GM23338 (cell line): ENCODE results near the gene PLA2G2A. TPM values are rescaled to one million over a fixed set of nuclear protein-coding genes. Genes with fewer than 3 reads are reported as not detected.

Experiments used
- ATAC-seq: fragments of 200-7000 bp; cut with Tn5 transposase; 3 replicates; pipeline ENCODE4 v1.9.1; 2020
- DNase-seq: peaks from one replicate; pipeline ENCODE4 v3.0.0-alpha.2; 2015; ENCODE audit warnings: low spot score
- H2AFZ ChIP-seq: fragments of 200-600 bp; sonication (generic); 2 replicates; pipeline ENCODE4 v1.8.0; 2016; ENCODE audit warnings: antibody characterized with exemption, mild to moderate bottlenecking, moderate library complexity
- H3F3A ChIP-seq: fragments of 200-600 bp; sonication (generic); replicated peaks from 2 replicates; pipeline ENCODE4 v1.8.0; 2017; ENCODE audit warnings: antibody characterized with exemption, mixed run types, low read depth
- H3K27ac ChIP-seq: fragments of 200-600 bp; sonication (generic); 2 replicates; pipeline ENCODE4 v1.6.1; 2016; ENCODE audit warnings: low read depth
- H3K27me3 ChIP-seq: fragments of 200-600 bp; sonication (generic); 2 replicates; pipeline ENCODE4 v1.8.0; 2016; ENCODE audit warnings: mild to moderate bottlenecking, mixed run types, moderate library complexity; ENCODE audit not compliant: insufficient read depth
- H3K36me3 ChIP-seq: fragments of 200-600 bp; sonication (generic); 2 replicates; pipeline ENCODE4 v1.8.0; 2016; ENCODE audit warnings: mild to moderate bottlenecking; ENCODE audit not compliant: insufficient read depth
- H3K4me1 ChIP-seq: fragments of 200-600 bp; sonication (generic); 2 replicates; pipeline ENCODE4 v1.8.0; 2016; ENCODE audit warnings: mild to moderate bottlenecking, moderate library complexity; ENCODE audit not compliant: insufficient read depth
- H3K4me2 ChIP-seq: fragments of 200-600 bp; sonication (generic); 2 replicates; pipeline ENCODE4 v1.7.1; 2017; ENCODE audit warnings: mixed run types
- H3K4me3 ChIP-seq: fragments of 200-600 bp; sonication (generic); 2 replicates; pipeline ENCODE4 v1.6.1; 2016; ENCODE audit warnings: mixed run types
- H3K79me2 ChIP-seq: fragments of 200-600 bp; sonication (generic); replicated peaks from 2 replicates; pipeline ENCODE4 v1.8.0; 2017; ENCODE audit warnings: mild to moderate bottlenecking; ENCODE audit not compliant: insufficient read depth
- H3K9me2 ChIP-seq: fragments of 200-600 bp; sonication (generic); 2 replicates; pipeline ENCODE4 v1.8.0; 2017; ENCODE audit not compliant: insufficient read depth
- H4K20me1 ChIP-seq: fragments of 200-600 bp; sonication (generic); replicated peaks from 2 replicates; pipeline ENCODE4 v1.8.0; 2017; ENCODE audit warnings: mild to moderate bottlenecking; ENCODE audit not compliant: insufficient read depth
- H3K27ac Mint-ChIP-seq: 2 replicates; pipeline ENCODE4 v1.8.0; 2020; ENCODE audit warnings: inconsistent platforms, mild to moderate bottlenecking, moderate library complexity, mixed read lengths
- H3K27me3 Mint-ChIP-seq: 3 replicates; pipeline ENCODE4 v1.8.0; 2022; ENCODE audit warnings: low read depth, mild to moderate bottlenecking, moderate library complexity, mixed read lengths, inconsistent platforms; ENCODE audit not compliant: insufficient read depth, poor library complexity
- H3K36me3 Mint-ChIP-seq: 3 replicates; pipeline ENCODE4 v1.8.0; 2021; ENCODE audit warnings: low read depth, mild to moderate bottlenecking, inconsistent platforms, moderate library complexity, mixed read lengths
- H3K4me1 Mint-ChIP-seq: 3 replicates; pipeline ENCODE4 v1.8.0; 2020; ENCODE audit warnings: mild to moderate bottlenecking, inconsistent platforms, mixed read lengths
- H3K4me3 Mint-ChIP-seq: 3 replicates; pipeline ENCODE4 v1.8.0; 2021; ENCODE audit warnings: moderate library complexity, mild to moderate bottlenecking, inconsistent platforms, mixed read lengths
- H3K9me3 Mint-ChIP-seq: 3 replicates; pipeline ENCODE4 v1.8.0; 2020; ENCODE audit warnings: moderate library complexity, mild to moderate bottlenecking, inconsistent platforms, mixed read lengths
- CREB1 ChIP-seq: fragments of 250-450 bp; sonication (Bioruptor Pico); IDR thresholded peaks from 2 replicates; pipeline ENCODE4 v1.5.0; 2020; ENCODE audit warnings: low read depth, mild to moderate bottlenecking, moderate library complexity
- CTCF ChIP-seq, 2 experiments: fragments of 200-600 bp in 1 of 2; sonication (generic) in 1 of 2; conservative IDR thresholded peaks; 2 replicates each; pipeline versions ENCODE4 v1.5.1 to v1.6.1; 2016 to 2017; ENCODE audit warnings: antibody characterized with exemption in 2 of 2, low read depth in 2 of 2, mild to moderate bottlenecking in 2 of 2, moderate library complexity in 1 of 2
- EZH2 ChIP-seq: fragments of 200-600 bp; sonication (generic); IDR thresholded peaks from one replicate; pipeline ENCODE4 v1.8.0; 2017; ENCODE audit warnings: antibody characterized with exemption, mild to moderate bottlenecking, low read depth; ENCODE audit not compliant: unreplicated experiment
- EZH2phosphoT487 ChIP-seq: fragments of 200-600 bp; sonication (generic); IDR thresholded peaks from one replicate; pipeline ENCODE4 v1.8.1; 2018; ENCODE audit warnings: antibody characterized with exemption; ENCODE audit not compliant: unreplicated experiment
- JUNB ChIP-seq: IDR thresholded peaks from one replicate; pipeline ENCODE4 v1.6.1; 2016; ENCODE audit warnings: antibody characterized with exemption; ENCODE audit not compliant: unreplicated experiment
- NANOG ChIP-seq: IDR thresholded peaks from 2 replicates; pipeline ENCODE4 v1.6.1; 2016; ENCODE audit warnings: antibody characterized with exemption, borderline replicate concordance
- POLR2AphosphoS5 ChIP-seq: IDR thresholded peaks from 2 replicates; pipeline ENCODE4 v1.6.1; 2016; ENCODE audit warnings: antibody characterized with exemption, low read depth
- REST ChIP-seq: IDR thresholded peaks from one replicate; pipeline ENCODE4 v1.6.1; 2018; ENCODE audit warnings: antibody characterized with exemption; ENCODE audit not compliant: unreplicated experiment
- STAT1 ChIP-seq: IDR thresholded peaks from one replicate; pipeline ENCODE4 v1.6.1; 2016; ENCODE audit warnings: antibody characterized with exemption; ENCODE audit not compliant: unreplicated experiment
- ZNF114 ChIP-seq: fragments of 250-450 bp; sonication (Bioruptor Pico); IDR thresholded peaks from 2 replicates; pipeline ENCODE4 v1.5.0; 2020; ENCODE audit warnings: mild to moderate bottlenecking, moderate library complexity
- ZNF331 ChIP-seq: fragments of 250-450 bp; sonication (Bioruptor Pico); IDR thresholded peaks from 2 replicates; pipeline ENCODE4 v1.5.0; 2020; ENCODE audit warnings: low read depth, mild to moderate bottlenecking, moderate library complexity
- ZNF462 ChIP-seq: fragments of 250-450 bp; sonication (Bioruptor Pico); IDR thresholded peaks from 2 replicates; pipeline ENCODE4 v1.5.0; 2020; ENCODE audit warnings: mild to moderate bottlenecking, moderate library complexity
- polyA plus RNA-seq: library from polyadenylated mRNA; unstranded; fragments of >200 nt; fragmentation: Nextera tagmentation; extraction: Ambion mirVana; gene quantifications from 2 replicates; pipeline ENCODE4 v1.2.1, GENCODE V29; 2016
- total RNA-seq: library from RNA; depleted of rRNA; stranded (reverse); fragments of >200 nt; shearing (Covaris generic); gene quantifications from 2 replicates; pipeline ENCODE4 v1.2.3, GENCODE V29; 2014
- TF ChIP-seq, protein P1 (sequence below): IDR thresholded peaks from 2 replicates; pipeline ENCODE4 v1.6.1; 2016; ENCODE audit warnings: antibody characterized with exemption

Gene PLA2G2A
- total and polyA plus RNA-seq, 2 experiments from 2014 or later, result 0.55 TPM; not detected in 1

GRCh38 chr1:20028125-20028524 is 48.7 kb upstream of the PLA2G2A start:
- ATAC-seq, result no peak
- H3K27me3 ChIP-seq, result no peaks in the 10 kb centered on the region
- H3K4me1 ChIP-seq, result no peaks in the 10 kb centered on the region
- H3F3A ChIP-seq, result no peaks in the 10 kb centered on the region
- TF ChIP-seq STAT1, result no peak
- TF ChIP-seq POLR2AphosphoS5, result no peak
- no peak for TF ChIP-seq EZH2
- TF ChIP-seq ZNF331 (CRISPR knock-in tag), result no peak
- TF ChIP-seq ZNF114 (CRISPR knock-in tag), result no peak
- TF ChIP-seq NANOG, result no peak
- no peak for TF ChIP-seq CREB1 (CRISPR knock-in tag)
- TF ChIP-seq, protein P1, sequence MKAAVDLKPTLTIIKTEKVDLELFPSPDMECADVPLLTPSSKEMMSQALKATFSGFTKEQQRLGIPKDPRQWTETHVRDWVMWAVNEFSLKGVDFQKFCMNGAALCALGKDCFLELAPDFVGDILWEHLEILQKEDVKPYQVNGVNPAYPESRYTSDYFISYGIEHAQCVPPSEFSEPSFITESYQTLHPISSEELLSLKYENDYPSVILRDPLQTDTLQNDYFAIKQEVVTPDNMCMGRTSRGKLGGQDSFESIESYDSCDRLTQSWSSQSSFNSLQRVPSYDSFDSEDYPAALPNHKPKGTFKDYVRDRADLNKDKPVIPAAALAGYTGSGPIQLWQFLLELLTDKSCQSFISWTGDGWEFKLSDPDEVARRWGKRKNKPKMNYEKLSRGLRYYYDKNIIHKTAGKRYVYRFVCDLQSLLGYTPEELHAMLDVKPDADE, result no peak
- no peak for TF ChIP-seq CTCF (conservative IDR thresholded peaks at IDR 0.05; ENCODE audit: low read depth in 2 of 2)
- TF ChIP-seq REST, result no peak
- TF ChIP-seq EZH2phosphoT487, result no peak
- no peak for TF ChIP-seq JUNB
- TF ChIP-seq ZNF462 (CRISPR knock-in tag), result no peak
- H3K27ac ChIP-seq, result no peak overlapping the region
- Mint-ChIP-seq H3K4me3 (no peak overlapping the region), H3K36me3 (no peaks in the 10 kb centered on the region), H3K27me3 (peaks cover 5% of the 10 kb centered on the region), H3K4me1 (no peaks in the 10 kb centered on the region; the same call in 2 of the 3 replicates), H3K27ac (no peak overlapping the region), H3K9me3 (peaks cover 7% of the 10 kb centered on the region; the same call in 2 of the 3 replicates)
- DNase-seq, result no peak
- H3K4me3 ChIP-seq, result no peak overlapping the region
- H3K79me2 ChIP-seq, result no peaks in the 10 kb centered on the region
- no peaks in the 10 kb centered on the region for H3K36me3 ChIP-seq
- H2AFZ ChIP-seq, result no peak overlapping the region
- H3K9me2 ChIP-seq, result no peaks in the 10 kb centered on the region; the same call in 1 of the 2 replicates
- no peak overlapping the region for H3K4me2 ChIP-seq
- H4K20me1 ChIP-seq, result no peaks in the 10 kb centered on the region
